A549 (cell line): ENCODE measurements around the gene U2AF1L4. TPM values are rescaled to one million over a fixed set of nuclear protein-coding genes. Genes with fewer than 3 reads are reported as not detected.

Experiments
- ATAC-seq, 2 experiments: fragments of 200-7000 bp in 1 of 2; fragments of >200 bp in 1 of 2; cut with Nextera tagmentation in 1 of 2; cut with Tn5 transposase in 1 of 2; 3 replicates each; pipeline versions ENCODE4 v1.8.0 to v1.9.1; 2018 to 2020; ENCODE audit warnings: mild to moderate bottlenecking in 1 of 2, moderate library complexity in 1 of 2
- CTCF ChIA-PET: fragments of 300-600 bp; sonication (Branson Sonifier 250); formaldehyde crosslinking; extraction: SDS; loops from one replicate; lab custom pipeline; 2021; ENCODE audit warnings: antibody characterized with exemption, inconsistent platforms; lab: Yijun Ruan, JAX
- POLR2A ChIA-PET: fragments of 350-600 bp; formaldehyde crosslinking; extraction: SDS; loops from one replicate; lab custom pipeline; 2021; ENCODE audit warnings: antibody characterized with exemption, inconsistent platforms; lab: Yijun Ruan, JAX
- DNase-seq, 2 experiments: peaks; one replicate each; pipeline versions ENCODE4 v3.0.0 to v3.0.0-alpha.2; 2011 to 2016; ENCODE audit warnings: low read depth in 1 of 2, low spot score in 1 of 2
- FAIRE-seq: peaks from 2 replicates; lab custom pipeline; 2011; peaks lifted over from hg19 to GRCh38; lab: Jason Lieb, UNC
- H3K27ac ChIP-seq, 2 experiments: fragments of >200 bp; sonication (Bioruptor Twin); formaldehyde crosslinking; 3 replicates each; pipeline ENCODE4 v1.5.1; 2016 to 2017
- H3K4me1 ChIP-seq: fragments of >200 bp; sonication (Bioruptor Twin); formaldehyde crosslinking; 3 replicates; pipeline ENCODE4 v1.6.1; 2016
- H3K4me2 ChIP-seq: fragments of >200 bp; sonication (Bioruptor Twin); formaldehyde crosslinking; 3 replicates; pipeline ENCODE4 v1.6.1; 2016
- H3K4me3 ChIP-seq: fragments of >200 bp; sonication (Bioruptor Twin); formaldehyde crosslinking; 3 replicates; pipeline ENCODE4 v1.5.1; 2016
- H3K9me3 ChIP-seq: fragments of >200 bp; sonication (Bioruptor Twin); formaldehyde crosslinking; 3 replicates; pipeline ENCODE4 v1.6.1; 2016
- CBX2 ChIP-seq: fragments of 200-600 bp; sonication (generic); IDR thresholded peaks from 2 replicates; pipeline ENCODE4 v1.6.1; 2016; ENCODE audit warnings: low read depth, mild to moderate bottlenecking, borderline replicate concordance
- CEBPB ChIP-seq, 2 experiments: fragments of >200 bp in 1 of 2; sonication (Bioruptor Twin) in 1 of 2; formaldehyde crosslinking in 1 of 2; IDR thresholded peaks; 2 replicates each; pipeline ENCODE4 v1.6.1; 2012 to 2016
- CHD4 ChIP-seq: fragments of 200-600 bp; sonication (generic); IDR thresholded peaks from 2 replicates; pipeline ENCODE4 v1.6.1; 2016; ENCODE audit warnings: antibody characterized with exemption, mild to moderate bottlenecking, borderline replicate concordance
- EP300 ChIP-seq, 2 experiments: fragments of >200 bp; sonication (Bioruptor Twin); formaldehyde crosslinking; IDR thresholded peaks; 2 replicates in 1 of 2; 3 replicates in 1 of 2; pipeline ENCODE4 v1.6.1; 2016 to 2017
- FOSL2 ChIP-seq, 2 experiments: fragments of 450-650 bp in 1 of 2; fragments of >200 bp in 1 of 2; sonication (Bioruptor Twin) in 1 of 2; formaldehyde crosslinking; IDR thresholded peaks; 2 replicates each; pipeline versions ENCODE4 v1.5.0 to v1.6.1; 2016 to 2020; ENCODE audit warnings: mild to moderate bottlenecking in 1 of 2, moderate library complexity in 1 of 2
- HOXB5 ChIP-seq: fragments of 250-450 bp; sonication (Bioruptor Pico); IDR thresholded peaks from 2 replicates; pipeline ENCODE4 v1.5.0; 2020; ENCODE audit warnings: mild to moderate bottlenecking, moderate library complexity
- JUNB ChIP-seq: fragments of >200 bp; sonication (Bioruptor Twin); formaldehyde crosslinking; IDR thresholded peaks from 2 replicates; pipeline ENCODE4 v1.6.1; 2016
- KDM5A ChIP-seq: fragments of 200-600 bp; sonication (generic); IDR thresholded peaks from 2 replicates; pipeline ENCODE4 v1.6.1; 2016; ENCODE audit warnings: antibody characterized with exemption, mild to moderate bottlenecking
- MAZ ChIP-seq: fragments of 150-350 bp; IDR thresholded peaks from 2 replicates; pipeline ENCODE4 v1.6.1; 2014; ENCODE audit warnings: antibody characterized with exemption, low read depth, low read length, borderline replicate concordance
- MYC ChIP-seq: IDR thresholded peaks from 2 replicates; pipeline ENCODE4 v1.6.1; 2012; ENCODE audit warnings: mild to moderate bottlenecking, inconsistent platforms, low read length, improper control_type of control experiment, borderline replicate concordance
- NR3C1 ChIP-seq: fragments of >200 bp; sonication (Bioruptor Twin); formaldehyde crosslinking; IDR thresholded peaks from 3 replicates; pipeline ENCODE4 v1.6.1; 2017
- POLR2A ChIP-seq: IDR thresholded peaks from 2 replicates; pipeline ENCODE4 v1.6.1; 2012; ENCODE audit warnings: mild to moderate bottlenecking, low read length
- RFX5 ChIP-seq: fragments of 450-650 bp; IDR thresholded peaks from 2 replicates; pipeline ENCODE4 v1.7.1; 2014; ENCODE audit warnings: antibody characterized with exemption, mild to moderate bottlenecking, moderate library complexity
- SREBF2 ChIP-seq: fragments of 450-650 bp; IDR thresholded peaks from 2 replicates; pipeline ENCODE4 v1.6.1; 2014; ENCODE audit warnings: mild to moderate bottlenecking, moderate library complexity
- TP53 ChIP-seq: fragments of 250-450 bp; sonication (Bioruptor Pico); IDR thresholded peaks from 2 replicates; pipeline ENCODE4 v1.5.0; 2021; ENCODE audit warnings: mild to moderate bottlenecking, moderate library complexity
- ZNF302 ChIP-seq: fragments of 250-450 bp; sonication (Bioruptor Pico); IDR thresholded peaks from 2 replicates; pipeline ENCODE4 v1.9.0; 2021; ENCODE audit warnings: inconsistent platforms, mild to moderate bottlenecking, moderate library complexity
- WGBS: methylation state at CpG from one replicate; pipeline ENCODE4 v1.1.6; 2017; ENCODE audit errors: missing lambda C conversion rate; 5-methylcytosine and 5-hydroxymethylcytosine counted together
- polyA plus RNA-seq, 4 experiments: library from polyadenylated mRNA; depleted of rRNA in 3 of 4; stranded (reverse); fragments of >200 nt; fragmentation: RNase III in 1 of 4; extraction: RNeasy Plus Mini Kit Qiagen cat#74134 plus additional on column Dnase treatment in 1 of 4; gene quantifications; 2 replicates in 3 of 4; 3 replicates in 1 of 4; pipeline ENCODE4 v1.2.3, GENCODE V29; 2011 to 2017
- TF ChIP-seq, protein P1 (sequence below): fragments of 200-600 bp; sonication (generic); IDR thresholded peaks from 2 replicates; pipeline ENCODE4 v1.6.1; 2016; ENCODE audit warnings: antibody characterized with exemption, mild to moderate bottlenecking, moderate library complexity
- TF ChIP-seq, protein P2 (sequence below): IDR thresholded peaks from 2 replicates; pipeline ENCODE4 v1.6.1; 2012; ENCODE audit warnings: low read depth, borderline replicate concordance
- TF ChIP-seq, protein P3 (sequence below): fragments of 450-650 bp; IDR thresholded peaks from 2 replicates; pipeline ENCODE4 v1.6.1; 2014; ENCODE audit warnings: antibody characterized with exemption

U2AF1L4 gene
- polyA plus RNA-seq, 2 of the 4 experiments (the other 2 are of a cell fraction) = 41.1 to 42.8 TPM

GRCh38 chr19:35788205-35788960, 43.2 kb upstream of the U2AF1L4 start:
- POLR2A ChIA-PET = interaction anchor here (0.7 kb wide), 1 partner anchor 23 kb away, joined by 5 read pairs; no protein-coding TSS in a partner anchor
- CTCF ChIA-PET = interaction anchor here (0.8 to 5.9 kb wide), 10 partner anchors 8 to 158 kb away, joined by 3 to 23 read pairs (median 4); no protein-coding TSS in a partner anchor
- DNase-seq (no peak), FAIRE-seq (no peak), ATAC-seq (no peak)
- Histone ChIP-seq H3K4me3 (no peak overlapping the region), H3K4me1 (peaks cover 4% of the 10 kb centered on the region), H3K9me3 (no peaks in the 10 kb centered on the region), H3K27ac (no peak overlapping the region), H3K4me2 (no peak overlapping the region)
- TF ChIP-seq CHD4 (no peak), CEBPB (IDR thresholded peaks at IDR 0.05) (no peak), RFX5 (no peak), MAZ (no peak), FOSL2 (IDR thresholded peaks at IDR 0.05) (no peak), FOSL2 (CRISPR knock-in tag; IDR thresholded peaks at IDR 0.05) (no peak)
- WGBS = 69% methylated on average over 11 of the region's 12 CpGs

DNA sequence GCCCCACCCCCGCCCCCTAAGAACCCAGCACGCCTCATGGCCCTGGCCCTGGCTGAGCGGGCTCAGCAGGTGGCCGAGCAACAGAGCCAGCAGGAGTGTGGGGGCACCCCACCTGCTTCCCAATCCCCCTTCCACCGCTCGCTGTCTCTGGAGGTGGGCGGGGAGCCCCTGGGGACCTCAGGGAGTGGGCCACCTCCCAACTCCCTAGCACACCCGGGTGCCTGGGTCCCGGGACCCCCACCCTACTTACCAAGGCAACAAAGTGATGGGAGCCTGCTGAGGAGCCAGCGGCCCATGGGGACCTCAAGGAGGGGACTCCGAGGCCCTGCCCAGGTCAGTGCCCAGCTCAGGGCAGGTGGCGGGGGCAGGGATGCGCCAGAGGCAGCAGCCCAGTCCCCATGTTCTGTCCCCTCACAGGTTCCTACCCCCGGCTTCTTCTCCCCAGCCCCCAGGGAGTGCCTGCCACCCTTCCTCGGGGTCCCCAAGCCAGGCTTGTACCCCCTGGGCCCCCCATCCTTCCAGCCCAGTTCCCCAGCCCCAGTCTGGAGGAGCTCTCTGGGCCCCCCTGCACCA, 42.1 kb upstream of the U2AF1L4 start:
- no peak for FAIRE-seq
- TF ChIP-seq SREBF2 (no peak), EP300 (IDR thresholded peaks at IDR 0.05) (no peak), JUNB (no peak), POLR2A (no peak), MYC (no peak), TP53 (CRISPR knock-in tag) (no peak), ZNF302 (CRISPR knock-in tag) (no peak), NR3C1 (no peak), RFX5 (no peak), HOXB5 (CRISPR knock-in tag) (no peak), KDM5A (no peak), CBX2 (no peak)
- TF ChIP-seq, protein P1, sequence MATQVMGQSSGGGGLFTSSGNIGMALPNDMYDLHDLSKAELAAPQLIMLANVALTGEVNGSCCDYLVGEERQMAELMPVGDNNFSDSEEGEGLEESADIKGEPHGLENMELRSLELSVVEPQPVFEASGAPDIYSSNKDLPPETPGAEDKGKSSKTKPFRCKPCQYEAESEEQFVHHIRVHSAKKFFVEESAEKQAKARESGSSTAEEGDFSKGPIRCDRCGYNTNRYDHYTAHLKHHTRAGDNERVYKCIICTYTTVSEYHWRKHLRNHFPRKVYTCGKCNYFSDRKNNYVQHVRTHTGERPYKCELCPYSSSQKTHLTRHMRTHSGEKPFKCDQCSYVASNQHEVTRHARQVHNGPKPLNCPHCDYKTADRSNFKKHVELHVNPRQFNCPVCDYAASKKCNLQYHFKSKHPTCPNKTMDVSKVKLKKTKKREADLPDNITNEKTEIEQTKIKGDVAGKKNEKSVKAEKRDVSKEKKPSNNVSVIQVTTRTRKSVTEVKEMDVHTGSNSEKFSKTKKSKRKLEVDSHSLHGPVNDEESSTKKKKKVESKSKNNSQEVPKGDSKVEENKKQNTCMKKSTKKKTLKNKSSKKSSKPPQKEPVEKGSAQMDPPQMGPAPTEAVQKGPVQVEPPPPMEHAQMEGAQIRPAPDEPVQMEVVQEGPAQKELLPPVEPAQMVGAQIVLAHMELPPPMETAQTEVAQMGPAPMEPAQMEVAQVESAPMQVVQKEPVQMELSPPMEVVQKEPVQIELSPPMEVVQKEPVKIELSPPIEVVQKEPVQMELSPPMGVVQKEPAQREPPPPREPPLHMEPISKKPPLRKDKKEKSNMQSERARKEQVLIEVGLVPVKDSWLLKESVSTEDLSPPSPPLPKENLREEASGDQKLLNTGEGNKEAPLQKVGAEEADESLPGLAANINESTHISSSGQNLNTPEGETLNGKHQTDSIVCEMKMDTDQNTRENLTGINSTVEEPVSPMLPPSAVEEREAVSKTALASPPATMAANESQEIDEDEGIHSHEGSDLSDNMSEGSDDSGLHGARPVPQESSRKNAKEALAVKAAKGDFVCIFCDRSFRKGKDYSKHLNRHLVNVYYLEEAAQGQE = no peak
- TF ChIP-seq, protein P2, sequence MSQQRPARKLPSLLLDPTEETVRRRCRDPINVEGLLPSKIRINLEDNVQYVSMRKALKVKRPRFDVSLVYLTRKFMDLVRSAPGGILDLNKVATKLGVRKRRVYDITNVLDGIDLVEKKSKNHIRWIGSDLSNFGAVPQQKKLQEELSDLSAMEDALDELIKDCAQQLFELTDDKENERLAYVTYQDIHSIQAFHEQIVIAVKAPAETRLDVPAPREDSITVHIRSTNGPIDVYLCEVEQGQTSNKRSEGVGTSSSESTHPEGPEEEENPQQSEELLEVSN = no peak
- TF ChIP-seq, protein P3, sequence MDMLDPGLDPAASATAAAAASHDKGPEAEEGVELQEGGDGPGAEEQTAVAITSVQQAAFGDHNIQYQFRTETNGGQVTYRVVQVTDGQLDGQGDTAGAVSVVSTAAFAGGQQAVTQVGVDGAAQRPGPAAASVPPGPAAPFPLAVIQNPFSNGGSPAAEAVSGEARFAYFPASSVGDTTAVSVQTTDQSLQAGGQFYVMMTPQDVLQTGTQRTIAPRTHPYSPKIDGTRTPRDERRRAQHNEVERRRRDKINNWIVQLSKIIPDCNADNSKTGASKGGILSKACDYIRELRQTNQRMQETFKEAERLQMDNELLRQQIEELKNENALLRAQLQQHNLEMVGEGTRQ = no peak
- no peak for DNase-seq
- Histone ChIP-seq H3K9me3 (no peaks in the 10 kb centered on the region), H3K4me3 (no peak overlapping the region), H3K27ac (no peak overlapping the region), H3K4me2 (no peak overlapping the region), H3K4me1 (no peaks in the 10 kb centered on the region)
- 69% methylated on average over 11 of the region's 15 CpGs for WGBS
- ChIA-PET CTCF (interaction anchor here (0.8 to 5.9 kb wide), 4 partner anchors 10 to 93 kb away, joined by 3 to 23 read pairs (median 4); no protein-coding TSS in a partner anchor), POLR2A (interaction anchor here (0.7 kb wide), 1 partner anchor 24 kb away, joined by 5 read pairs; no protein-coding TSS in a partner anchor)
- ATAC-seq = no peak
